ENCODE results near the gene VPS39.
A peak's percentile ranks its signal among the peaks of the same experiment; 100 is the strongest.

Gene VPS39, protein sequence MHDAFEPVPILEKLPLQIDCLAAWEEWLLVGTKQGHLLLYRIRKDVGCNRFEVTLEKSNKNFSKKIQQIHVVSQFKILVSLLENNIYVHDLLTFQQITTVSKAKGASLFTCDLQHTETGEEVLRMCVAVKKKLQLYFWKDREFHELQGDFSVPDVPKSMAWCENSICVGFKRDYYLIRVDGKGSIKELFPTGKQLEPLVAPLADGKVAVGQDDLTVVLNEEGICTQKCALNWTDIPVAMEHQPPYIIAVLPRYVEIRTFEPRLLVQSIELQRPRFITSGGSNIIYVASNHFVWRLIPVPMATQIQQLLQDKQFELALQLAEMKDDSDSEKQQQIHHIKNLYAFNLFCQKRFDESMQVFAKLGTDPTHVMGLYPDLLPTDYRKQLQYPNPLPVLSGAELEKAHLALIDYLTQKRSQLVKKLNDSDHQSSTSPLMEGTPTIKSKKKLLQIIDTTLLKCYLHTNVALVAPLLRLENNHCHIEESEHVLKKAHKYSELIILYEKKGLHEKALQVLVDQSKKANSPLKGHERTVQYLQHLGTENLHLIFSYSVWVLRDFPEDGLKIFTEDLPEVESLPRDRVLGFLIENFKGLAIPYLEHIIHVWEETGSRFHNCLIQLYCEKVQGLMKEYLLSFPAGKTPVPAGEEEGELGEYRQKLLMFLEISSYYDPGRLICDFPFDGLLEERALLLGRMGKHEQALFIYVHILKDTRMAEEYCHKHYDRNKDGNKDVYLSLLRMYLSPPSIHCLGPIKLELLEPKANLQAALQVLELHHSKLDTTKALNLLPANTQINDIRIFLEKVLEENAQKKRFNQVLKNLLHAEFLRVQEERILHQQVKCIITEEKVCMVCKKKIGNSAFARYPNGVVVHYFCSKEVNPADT

GRCh38 chr15:42207674-42208579, at the start of gene VPS39:
TSS of gene VPS39 (minus strand) at chr15:42208304. CDS start at chr15:42208153, 151 bp downstream.
- POLR2A ChIA-PET (ENCODE audit: low non-redundant PET), result interaction anchor here (0.6 kb wide), 2 partner anchors 9 to 25 kb away, joined by 4 read pairs; no protein-coding TSS in a partner anchor
- DNase-seq (ENCODE audit: low spot score), result peak; percentile 92
- TF ChIP-seq, protein P1, sequence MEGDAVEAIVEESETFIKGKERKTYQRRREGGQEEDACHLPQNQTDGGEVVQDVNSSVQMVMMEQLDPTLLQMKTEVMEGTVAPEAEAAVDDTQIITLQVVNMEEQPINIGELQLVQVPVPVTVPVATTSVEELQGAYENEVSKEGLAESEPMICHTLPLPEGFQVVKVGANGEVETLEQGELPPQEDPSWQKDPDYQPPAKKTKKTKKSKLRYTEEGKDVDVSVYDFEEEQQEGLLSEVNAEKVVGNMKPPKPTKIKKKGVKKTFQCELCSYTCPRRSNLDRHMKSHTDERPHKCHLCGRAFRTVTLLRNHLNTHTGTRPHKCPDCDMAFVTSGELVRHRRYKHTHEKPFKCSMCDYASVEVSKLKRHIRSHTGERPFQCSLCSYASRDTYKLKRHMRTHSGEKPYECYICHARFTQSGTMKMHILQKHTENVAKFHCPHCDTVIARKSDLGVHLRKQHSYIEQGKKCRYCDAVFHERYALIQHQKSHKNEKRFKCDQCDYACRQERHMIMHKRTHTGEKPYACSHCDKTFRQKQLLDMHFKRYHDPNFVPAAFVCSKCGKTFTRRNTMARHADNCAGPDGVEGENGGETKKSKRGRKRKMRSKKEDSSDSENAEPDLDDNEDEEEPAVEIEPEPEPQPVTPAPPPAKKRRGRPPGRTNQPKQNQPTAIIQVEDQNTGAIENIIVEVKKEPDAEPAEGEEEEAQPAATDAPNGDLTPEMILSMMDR (conservative IDR thresholded peaks at IDR 0.05; ENCODE audit: low read depth), result no peak
- CTCF ChIA-PET, result interaction anchor here (0.7 kb wide), 1 partner anchor 15 kb away, joined by 3 read pairs; no protein-coding TSS in a partner anchor
- peak within 1 kb of the TSS; percentile 70 for H3K27ac ChIP-seq

DNA sequence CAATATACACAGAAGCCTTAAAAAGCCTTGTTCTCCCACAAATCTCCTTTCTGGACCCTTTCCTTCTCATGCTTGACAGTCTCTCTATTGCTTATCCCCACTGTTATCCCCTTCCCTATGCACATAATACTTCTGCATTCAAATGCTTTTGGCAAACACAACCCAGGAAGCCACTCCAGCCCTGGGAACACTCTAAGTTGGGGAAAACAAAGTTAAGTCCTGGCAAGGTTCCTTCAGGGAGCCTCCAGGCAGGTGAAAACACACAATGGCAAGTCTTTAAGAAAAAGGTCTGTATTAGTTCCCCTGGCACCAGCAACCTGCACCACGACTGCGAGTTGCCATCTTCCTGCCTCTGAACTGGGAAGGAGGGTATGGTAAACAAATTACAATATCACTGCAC, 45.2 kb upstream of the VPS39 start:
- ChIA-PET CTCF (interaction anchor here (0.6 kb wide), 1 partner anchor 30 kb away, joined by 3 read pairs; no protein-coding TSS in a partner anchor), POLR2A (ENCODE audit: low non-redundant PET) (no interaction called here)
- no peak overlapping the region for H3K27ac ChIP-seq
- no peak for DNase-seq (ENCODE audit: low spot score)
- TF ChIP-seq, protein P1 (conservative IDR thresholded peaks at IDR 0.05; ENCODE audit: low read depth), result no peak

DNA sequence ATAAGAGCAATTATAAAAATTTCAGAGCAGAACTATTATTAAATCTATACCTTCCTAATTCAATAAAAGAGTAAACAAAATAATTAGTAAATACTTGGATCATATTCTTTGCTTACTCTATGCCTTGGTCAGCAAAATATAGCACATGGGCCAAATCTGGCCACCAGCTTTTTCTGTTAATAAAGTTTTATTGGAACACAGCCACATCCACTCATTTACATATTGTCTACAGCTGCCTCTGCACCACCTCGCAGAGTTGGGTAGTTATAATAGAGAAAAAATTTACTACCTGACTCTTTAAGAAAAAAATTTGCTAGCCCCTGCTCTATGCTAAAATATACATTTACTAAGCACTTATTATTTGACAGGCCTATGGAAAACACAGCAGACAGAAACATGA, 32.7 kb upstream of the VPS39 start:
- TF ChIP-seq, protein P1 (conservative IDR thresholded peaks at IDR 0.05; ENCODE audit: low read depth), result no peak
- POLR2A ChIA-PET (ENCODE audit: low non-redundant PET), result no interaction called here

DNA sequence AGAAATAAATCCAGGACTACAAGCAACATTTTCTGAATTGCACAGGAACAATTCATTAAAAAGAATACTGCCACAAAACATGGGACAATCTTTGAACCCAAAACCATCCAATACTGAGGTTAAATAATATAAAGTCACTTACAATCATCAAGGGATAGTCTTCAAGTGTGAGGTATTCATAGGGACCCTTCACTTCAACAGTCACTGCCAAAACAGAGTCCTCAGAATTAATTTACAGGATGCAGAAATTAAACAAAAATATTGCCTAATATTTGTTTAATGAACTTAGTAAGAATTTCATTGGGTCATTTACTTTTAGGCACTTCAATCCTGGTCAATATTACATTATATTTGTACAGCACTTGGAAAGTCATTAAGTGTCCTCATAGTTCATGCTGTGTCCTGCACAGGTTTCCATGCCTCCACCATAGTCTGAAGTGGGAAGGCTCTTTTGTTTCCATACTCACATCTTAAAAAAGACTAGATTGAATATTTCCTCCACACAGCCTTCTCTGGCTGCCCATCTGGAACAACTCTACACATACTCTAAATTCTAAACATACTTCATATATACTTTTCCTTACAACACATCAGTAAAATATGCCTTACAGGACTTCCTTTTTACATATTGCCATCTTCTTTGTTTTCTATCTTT, 31.6 kb upstream of the VPS39 start:
- no peak for DNase-seq (ENCODE audit: low spot score)
- H3K27ac ChIP-seq, result no peak overlapping the region
- CTCF ChIA-PET, result no interaction called here
- POLR2A ChIA-PET (ENCODE audit: low non-redundant PET), result no interaction called here
- TF ChIP-seq, protein P1 (conservative IDR thresholded peaks at IDR 0.05; ENCODE audit: low read depth), result no peak

More for the DNA sequence above, 32.7 kb upstream of the VPS39 start:
- CTCF ChIA-PET, result interaction anchor here (0.6 to 0.7 kb wide), 2 partner anchors 11 to 1311 kb away, joined by 3 read pairs; no protein-coding TSS in a partner anchor
- no peak overlapping the region for H3K27ac ChIP-seq
- DNase-seq (ENCODE audit: low spot score), result no peak

GRCh38 chr15:42233107-42233506, 25.0 kb upstream of the VPS39 start:
- H3K27ac ChIP-seq, result no peak overlapping the region
- DNase-seq (ENCODE audit: low spot score), result no peak
- CTCF ChIA-PET, result interaction anchor here (0.7 kb wide), 1 partner anchor 813 kb away, joined by 3 read pairs; no protein-coding TSS in a partner anchor
- POLR2A ChIA-PET (ENCODE audit: low non-redundant PET), result no interaction called here
- TF ChIP-seq, protein P1 (conservative IDR thresholded peaks at IDR 0.05; ENCODE audit: low read depth), result no peak

All from RWPE1 (cell line).